Measurements from ENCODE around the gene TK2.
A peak's percentile ranks its signal among the peaks of the same experiment; 100 is the strongest.

Gene TK2

GRCh38 chr16:66521252-66521713 is 28.6 kb downstream of the TK2 start:
- TF ChIP-seq CTCF (IDR thresholded peaks at IDR 0.05): no peak

GRCh38 chr16:66520406-66521170 is 29.3 kb downstream of the TK2 start:
- Histone ChIP-seq H3K4me3 (no peak overlapping the region), H3K9me3 (no peaks in the 10 kb centered on the region), H3K27me3 (no peaks in the 10 kb centered on the region), H3K36me3 (peaks cover 10 to 50% (median 15%) of the 10 kb centered on the region in 3 donors), H3K4me1 (peaks cover 0 to 60% (median 42%) of the 10 kb centered on the region in 4 donors), H3K27ac (peak overlapping the region; percentile 54 to 95)
- intact Hi-C loops (cut with DNase I; ENCODE audit: low total_unique reads): no loop called here
- TF ChIP-seq CTCF (IDR thresholded peaks at IDR 0.05): no peak
- peak in 1 of 2 donors; percentile 60 for DNase-seq

More at GRCh38 chr16:66521252-66521713, 28.6 kb downstream of the TK2 start:
- no peaks in the 10 kb centered on the region for H3K9me3 ChIP-seq
- H3K27ac ChIP-seq: peak overlapping the region; percentile 39 to 95
- no peaks in the 10 kb centered on the region for H3K27me3 ChIP-seq
- peaks cover 15 to 57% (median 22%) of the 10 kb centered on the region in 3 donors for H3K36me3 ChIP-seq
- H3K4me3 ChIP-seq: no peak overlapping the region
- intact Hi-C loops (cut with DNase I; ENCODE audit: low total_unique reads): no loop called here
- H3K4me1 ChIP-seq: peaks cover 0 to 53% (median 35%) of the 10 kb centered on the region in 4 donors
- no peak for DNase-seq

GRCh38 chr16:66519482-66520373 is 30.2 kb downstream of the TK2 start:
- Histone ChIP-seq H3K4me1 (peaks cover 0 to 66% (median 47%) of the 10 kb centered on the region in 4 donors), H3K27me3 (no peaks in the 10 kb centered on the region), H3K36me3 (peaks cover 4 to 41% (median 8%) of the 10 kb centered on the region in 3 donors), H3K27ac (peak overlapping the region; percentile 54 to 95), H3K9me3 (no peaks in the 10 kb centered on the region), H3K4me3 (no peak overlapping the region)
- TF ChIP-seq CTCF (IDR thresholded peaks at IDR 0.05): no peak
- intact Hi-C loops (cut with DNase I; ENCODE audit: low total_unique reads): no loop called here
- DNase-seq: no peak

- Histone ChIP-seq H3K27me3 (no peaks in the 10 kb centered on the region), H3K27ac (peak overlapping the region; percentile 92 to 95), H3K4me3 (peak overlapping the region in 1 of 2 donors; percentile 12), H3K9me3 (no peaks in the 10 kb centered on the region), H3K4me1 (peaks cover 0 to 67% (median 53%) of the 10 kb centered on the region in 4 donors), H3K36me3 (peaks cover 3 to 40% (median 4%) of the 10 kb centered on the region in 3 donors)
- TF ChIP-seq CTCF (IDR thresholded peaks at IDR 0.05): no peak
- intact Hi-C loops (cut with DNase I; ENCODE audit: low total_unique reads): no loop called here
- no peak for DNase-seq
These were observed 32.2 kb downstream of the TK2 start for GRCh38 chr16:66517586-66518263.
